RCC 7860 (cell line): ENCODE results near the gene SLC25A4.
A peak's percentile ranks its signal among the peaks of the same experiment; 100 is the strongest.

Experiments
- DNase-seq: peaks from one replicate; pipeline ENCODE4 v3.0.0-alpha.2; 2015; ENCODE audit warnings: low spot score
- FAIRE-seq: peaks from 2 replicates; lab custom pipeline; 2012; peaks lifted over from hg19 to GRCh38; lab: Jason Lieb, UNC

The SLC25A4 gene

DNA sequence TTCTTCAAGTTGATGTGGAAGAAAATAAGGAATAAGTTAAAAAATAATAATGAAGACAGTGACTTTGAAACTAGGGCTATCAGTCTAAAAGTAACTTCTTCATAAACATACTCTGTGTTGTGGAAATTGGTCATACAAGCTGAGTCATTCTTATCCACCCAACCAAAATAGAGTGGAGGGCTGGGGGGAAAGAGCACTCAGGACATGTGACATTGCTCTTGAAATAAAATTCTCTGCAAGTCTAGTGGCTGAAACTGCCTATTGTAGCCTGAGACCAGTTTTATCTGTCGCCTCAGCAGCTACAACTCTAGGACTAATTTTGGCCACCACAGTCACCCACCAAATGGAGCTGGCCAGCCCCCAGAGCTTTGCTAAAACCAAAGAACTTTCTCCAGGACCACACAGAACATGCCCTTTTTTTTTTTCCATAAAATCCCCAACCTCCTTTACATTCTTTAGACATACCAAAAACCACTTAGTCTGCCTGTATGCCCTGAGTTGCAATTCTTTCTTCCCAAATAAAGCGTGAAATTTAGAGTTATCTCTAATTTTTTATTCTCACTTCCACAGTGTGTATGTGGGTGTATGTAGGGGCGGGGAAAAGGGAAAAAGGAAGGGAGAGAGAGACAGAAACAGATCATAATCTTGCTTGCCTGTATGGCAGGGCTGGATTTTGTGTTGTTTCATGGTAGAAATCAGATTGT lies 23.0 kb upstream of the SLC25A4 start:
- FAIRE-seq (no peak), DNase-seq (no peak)

GRCh38 chr4:185120631-185120946 lies 22.5 kb upstream of the SLC25A4 start:
- DNase-seq (no peak), FAIRE-seq (no peak)

GRCh38 chr4:185122681-185123345 lies 20.3 kb upstream of the SLC25A4 start:
- FAIRE-seq (no peak), DNase-seq (no peak)

DNA sequence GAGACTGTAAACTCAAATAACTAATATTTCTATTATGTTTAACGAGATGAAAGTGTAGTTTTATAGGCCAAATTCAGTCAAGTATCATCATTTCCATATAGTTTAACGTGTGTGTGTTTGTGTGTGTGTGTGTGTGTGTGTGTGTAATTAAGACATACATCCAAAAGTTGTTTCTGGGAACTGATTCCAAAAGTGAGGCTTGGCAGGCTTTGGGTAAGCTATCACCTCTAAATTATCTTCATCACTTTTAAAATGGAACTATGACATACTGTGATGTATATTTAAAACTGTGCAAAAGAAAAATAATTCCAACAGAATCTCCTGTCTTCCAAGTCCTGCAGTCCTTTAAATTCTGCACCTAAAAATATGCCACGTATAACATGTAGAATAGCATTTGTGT lies 19.1 kb upstream of the SLC25A4 start:
- no peak for DNase-seq
- no peak for FAIRE-seq

DNA sequence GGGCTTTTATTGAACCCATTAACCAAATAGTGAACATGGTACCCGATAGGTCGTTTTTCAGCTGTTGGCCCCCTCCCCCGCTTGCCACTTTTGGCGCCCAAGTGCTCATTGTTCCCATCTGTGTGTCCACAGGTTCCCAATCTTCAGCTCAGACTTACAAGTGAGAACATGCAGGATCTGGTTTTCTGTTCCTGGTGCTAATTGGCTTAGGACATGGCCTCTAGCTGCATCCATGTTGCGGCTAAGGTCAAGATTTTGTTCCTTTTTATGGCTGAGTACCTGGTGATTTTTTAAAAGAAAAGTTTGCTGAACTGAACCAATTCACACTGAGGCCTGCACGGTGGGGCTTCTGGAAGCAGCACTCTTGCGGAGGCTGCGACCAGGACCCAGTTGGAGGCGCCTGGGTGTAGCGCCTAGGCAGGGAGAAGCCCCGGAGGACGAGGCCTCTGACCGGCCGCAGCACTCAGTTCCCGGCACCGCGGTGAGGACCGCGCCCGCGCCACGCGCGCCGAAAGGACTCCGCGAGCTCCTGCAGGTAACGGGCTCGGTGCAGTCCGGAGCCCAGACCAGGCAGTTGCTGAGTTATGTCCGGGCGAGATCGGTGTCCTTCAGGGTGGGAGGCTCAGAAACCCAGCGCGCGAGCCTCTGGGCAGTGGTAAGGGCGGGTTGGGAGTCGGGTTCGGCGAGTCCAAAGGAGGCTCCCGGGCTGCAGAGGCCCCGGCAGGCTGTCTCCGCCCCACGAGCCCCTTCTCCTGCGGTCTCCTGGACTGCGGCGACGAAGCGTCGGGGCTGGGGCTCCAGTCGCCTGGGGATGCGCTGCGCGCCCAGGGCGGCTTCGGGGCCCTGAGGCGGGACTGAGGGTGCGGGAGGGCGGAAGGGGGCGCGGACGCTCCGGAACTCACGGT lies 15.8 kb upstream of the SLC25A4 start:
- FAIRE-seq: no peak
- no peak for DNase-seq

GRCh38 chr4:185128272-185129119 lies 14.6 kb upstream of the SLC25A4 start:
- FAIRE-seq (no peak), DNase-seq (no peak)

DNA sequence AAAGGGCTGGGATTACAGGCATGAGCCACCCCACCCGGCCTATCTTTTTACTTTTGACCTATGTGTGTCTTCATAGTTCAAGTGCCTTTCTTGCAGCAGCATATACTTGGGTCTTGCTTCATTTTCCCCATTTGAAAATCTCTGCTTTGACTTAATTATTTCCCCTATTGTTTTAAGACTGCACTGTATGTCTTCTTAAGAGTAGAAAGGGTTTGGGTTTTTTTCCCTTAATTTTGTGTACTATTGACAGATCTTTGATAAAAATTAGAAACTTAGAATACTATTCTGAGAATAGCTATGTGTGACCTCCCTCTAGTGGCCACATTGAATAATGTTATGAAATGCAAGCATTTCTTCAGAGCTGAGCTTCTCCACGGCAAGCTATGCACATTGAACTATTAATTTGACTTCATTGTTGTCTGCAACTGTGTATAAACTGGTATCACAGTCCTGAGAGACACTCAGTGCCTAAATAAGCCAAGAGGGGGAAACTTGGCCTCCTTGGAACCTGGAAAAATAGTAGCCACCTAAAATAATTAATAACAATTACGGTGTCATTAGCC lies 8.7 kb upstream of the SLC25A4 start:
- DNase-seq: peak; percentile 15
- no peak for FAIRE-seq

DNA sequence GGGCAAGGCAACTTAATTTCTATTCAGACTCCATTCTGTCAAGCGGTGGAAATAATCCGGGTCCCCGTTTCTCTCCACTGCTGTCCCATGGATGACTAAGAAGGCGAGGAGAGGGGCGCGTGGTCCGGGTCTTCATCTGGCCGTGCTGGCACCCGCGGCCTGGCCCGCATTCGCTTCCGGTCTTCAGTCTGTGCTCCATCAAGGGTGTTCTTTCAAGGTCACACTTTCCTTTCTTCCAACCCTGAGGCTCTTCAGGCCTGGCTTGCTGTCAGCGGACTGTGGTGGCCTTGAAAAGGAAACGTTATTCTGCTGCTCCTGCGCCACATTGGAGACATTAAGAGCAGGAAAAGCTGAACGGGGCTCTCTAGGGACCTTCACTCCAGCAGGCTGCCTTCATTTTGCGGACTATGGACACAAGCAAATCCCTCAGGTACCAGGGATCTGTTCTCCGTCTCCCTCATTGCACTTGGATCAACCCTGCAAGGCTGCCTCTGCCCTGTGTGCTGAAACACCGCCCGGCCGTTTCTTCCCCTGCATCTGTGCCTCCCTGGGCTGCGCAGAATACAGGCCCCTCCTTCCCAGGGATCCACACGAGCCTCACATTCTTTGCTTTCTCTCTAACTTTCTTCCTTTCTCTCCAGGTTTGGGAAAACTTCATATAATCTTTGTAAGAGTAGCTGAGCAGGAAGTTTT lies 5.7 kb upstream of the SLC25A4 start:
- DNase-seq: no peak

GRCh38 chr4:185138161-185138560 lies 4.9 kb upstream of the SLC25A4 start:
- no peak for FAIRE-seq
- no peak for DNase-seq

More for the DNA sequence above, 5.7 kb upstream of the SLC25A4 start:
- FAIRE-seq: no peak

DNA sequence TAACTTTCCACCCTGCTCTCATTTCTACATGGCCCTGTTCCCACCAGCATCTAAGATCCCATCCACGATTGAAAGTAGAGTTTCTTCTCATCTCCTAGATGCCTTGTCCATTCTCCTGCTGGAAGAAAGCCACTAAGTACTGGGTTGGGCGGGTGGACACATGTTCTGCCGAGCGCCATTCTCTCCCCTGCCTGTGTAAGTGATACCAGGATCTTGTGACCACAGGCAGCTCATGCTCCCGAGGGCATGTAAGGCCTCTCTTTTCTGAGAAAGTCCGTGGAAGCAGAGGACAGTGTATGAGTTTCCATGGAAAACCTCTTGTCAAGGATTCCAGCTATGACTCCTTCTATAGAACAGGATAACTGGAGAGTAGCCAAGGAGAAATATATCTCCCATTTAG lies 3.3 kb upstream of the SLC25A4 start:
- FAIRE-seq (no peak), DNase-seq (no peak)

DNA sequence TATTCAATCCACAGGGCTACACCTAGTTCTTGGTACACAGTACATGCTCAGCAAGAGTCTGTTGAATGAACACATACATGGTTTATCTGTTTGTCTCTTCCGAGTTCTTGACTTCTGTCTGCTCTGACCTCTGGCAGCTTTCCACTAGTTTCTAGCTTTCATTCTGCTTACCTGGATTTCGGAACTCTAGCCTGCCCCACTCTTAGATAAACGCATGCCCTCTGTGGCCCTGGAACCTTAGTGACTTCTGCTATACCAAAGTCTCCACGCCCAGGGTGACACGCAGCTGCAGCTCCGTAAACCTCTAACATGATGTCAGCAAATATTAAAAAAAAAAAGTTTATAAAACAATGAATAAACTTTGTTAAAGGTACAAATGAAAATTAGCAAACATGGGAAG lies 1.3 kb upstream of the SLC25A4 start:
- no peak for FAIRE-seq
- DNase-seq: no peak

DNA sequence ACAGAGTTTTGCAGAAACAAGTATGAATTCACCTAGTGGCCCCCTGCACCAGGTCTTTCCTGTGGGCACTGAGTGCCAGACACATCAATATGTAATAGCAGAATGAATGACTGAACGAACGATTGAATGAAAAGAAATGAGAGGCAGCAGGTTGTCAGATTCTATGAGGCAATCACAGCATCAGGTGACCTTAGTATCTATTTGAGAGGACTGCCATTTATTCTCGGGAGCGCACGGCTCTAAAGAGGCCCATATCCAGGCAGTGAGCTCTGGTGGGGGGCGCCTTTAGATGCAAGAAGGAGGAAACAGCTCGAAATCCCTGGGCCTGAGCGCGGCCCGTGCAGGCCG lies 528 bp upstream of the SLC25A4 start:
- DNase-seq: no peak
- FAIRE-seq: no peak

DNA sequence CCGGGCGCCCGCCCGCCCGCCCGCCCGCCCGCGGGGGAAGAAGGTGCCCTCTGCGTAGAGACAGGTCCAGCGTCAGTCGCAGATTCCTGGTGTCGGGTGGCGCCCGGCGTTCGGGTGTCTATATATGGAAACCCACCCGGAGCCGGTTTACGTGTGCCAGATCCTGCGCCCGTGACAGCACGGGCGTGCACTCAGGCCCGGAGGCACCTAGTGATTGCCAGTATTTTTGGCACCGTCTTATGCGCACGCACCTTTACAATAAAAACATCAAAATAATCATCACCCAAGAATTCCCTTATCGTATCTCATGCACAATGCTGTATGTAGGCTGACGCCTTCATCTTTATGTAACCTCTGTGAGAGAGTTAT lies 519 bp downstream of the SLC25A4 start:
- DNase-seq: no peak

DNA sequence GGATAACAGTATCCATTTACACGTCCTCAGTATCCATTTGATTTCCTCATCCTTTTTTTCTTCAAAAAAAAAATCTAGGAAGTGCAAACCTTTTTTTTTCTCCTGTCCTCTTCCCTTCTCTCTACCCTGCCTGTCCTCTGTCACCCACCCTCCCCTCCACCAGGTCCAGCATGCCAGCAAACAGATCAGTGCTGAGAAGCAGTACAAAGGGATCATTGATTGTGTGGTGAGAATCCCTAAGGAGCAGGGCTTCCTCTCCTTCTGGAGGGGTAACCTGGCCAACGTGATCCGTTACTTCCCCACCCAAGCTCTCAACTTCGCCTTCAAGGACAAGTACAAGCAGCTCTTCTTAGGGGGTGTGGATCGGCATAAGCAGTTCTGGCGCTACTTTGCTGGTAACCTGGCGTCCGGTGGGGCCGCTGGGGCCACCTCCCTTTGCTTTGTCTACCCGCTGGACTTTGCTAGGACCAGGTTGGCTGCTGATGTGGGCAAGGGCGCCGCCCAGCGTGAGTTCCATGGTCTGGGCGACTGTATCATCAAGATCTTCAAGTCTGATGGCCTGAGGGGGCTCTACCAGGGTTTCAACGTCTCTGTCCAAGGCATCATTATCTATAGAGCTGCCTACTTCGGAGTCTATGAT lies 1.7 kb downstream of the SLC25A4 start:
- DNase-seq (no peak), FAIRE-seq (no peak)

More for the DNA sequence above, 519 bp downstream of the SLC25A4 start:
- FAIRE-seq: no peak

- DNase-seq: no peak
Measured at GRCh38 chr4:185145572-185145971, 2.5 kb downstream of the SLC25A4 start.

DNA sequence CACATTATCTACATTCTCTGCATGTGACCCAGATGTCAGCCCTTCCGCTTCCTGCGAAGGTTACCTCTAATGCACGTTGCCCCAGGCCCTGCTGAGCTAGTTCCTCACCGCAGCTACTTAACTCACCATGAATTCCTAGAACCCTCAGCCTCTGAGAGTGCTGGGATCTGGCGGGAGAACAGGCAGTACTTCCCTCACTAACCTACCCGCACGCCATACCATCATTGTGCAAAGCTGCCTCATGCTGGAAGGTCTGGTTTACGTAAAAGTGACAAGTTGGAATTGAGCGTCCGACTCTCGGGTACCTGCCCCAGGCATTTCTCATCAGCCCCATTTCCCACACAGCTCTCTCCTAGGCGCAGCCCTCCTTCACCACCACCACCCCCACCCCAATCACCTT lies 6.3 kb downstream of the SLC25A4 start:
- no peak for FAIRE-seq
- no peak for DNase-seq

More at GRCh38 chr4:185145572-185145971, 2.5 kb downstream of the SLC25A4 start:
- FAIRE-seq: no peak

GRCh38 chr4:185151296-185151695 lies 8.2 kb downstream of the SLC25A4 start:
- DNase-seq (no peak), FAIRE-seq (no peak)

DNA sequence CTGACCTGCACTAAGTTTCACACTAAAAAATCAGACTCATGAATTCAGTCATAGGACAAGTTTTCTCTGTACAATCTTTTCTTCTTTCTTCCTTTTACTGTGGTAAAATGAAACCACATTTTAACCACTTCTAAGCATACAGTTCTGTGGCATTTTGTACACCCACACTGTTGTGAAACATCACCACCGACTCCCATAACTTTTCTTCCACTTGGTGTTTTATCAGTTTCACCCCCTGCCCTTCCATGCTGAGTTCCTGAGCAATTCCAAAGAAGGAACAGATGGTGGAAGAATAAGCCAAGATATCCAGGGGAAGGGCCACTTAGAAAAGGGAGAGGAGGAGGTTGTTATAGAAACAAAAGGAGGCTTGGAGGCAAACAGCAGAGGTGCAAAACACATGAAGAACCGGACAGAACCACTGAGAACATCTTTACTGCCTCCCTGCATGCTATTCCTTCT lies 22.6 kb downstream of the SLC25A4 start:
- no peak for DNase-seq

DNA sequence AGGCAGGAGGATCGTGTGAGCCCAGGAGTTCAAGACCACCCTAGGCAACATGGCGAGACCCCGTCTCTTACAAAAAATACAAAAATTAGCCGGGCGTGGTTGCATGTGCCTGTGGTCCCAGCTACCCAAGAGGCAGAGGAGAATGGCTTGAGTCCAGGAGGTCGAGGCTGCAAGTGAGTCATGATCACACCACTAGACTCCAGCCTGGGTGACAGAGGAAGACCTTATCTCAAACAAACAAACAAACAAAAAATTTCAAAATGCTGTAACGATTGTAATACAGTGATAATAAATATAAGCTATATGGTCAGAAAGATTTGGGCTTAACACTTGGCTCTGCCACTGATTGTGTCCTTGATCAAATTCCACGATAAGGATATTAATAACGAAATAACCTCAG lies 24.2 kb downstream of the SLC25A4 start:
- FAIRE-seq (no peak), DNase-seq (no peak)

More for the DNA sequence above, 22.6 kb downstream of the SLC25A4 start:
- FAIRE-seq: no peak
